ENCODE measurements around the gene ARMH3.

The ARMH3 gene

DNA sequence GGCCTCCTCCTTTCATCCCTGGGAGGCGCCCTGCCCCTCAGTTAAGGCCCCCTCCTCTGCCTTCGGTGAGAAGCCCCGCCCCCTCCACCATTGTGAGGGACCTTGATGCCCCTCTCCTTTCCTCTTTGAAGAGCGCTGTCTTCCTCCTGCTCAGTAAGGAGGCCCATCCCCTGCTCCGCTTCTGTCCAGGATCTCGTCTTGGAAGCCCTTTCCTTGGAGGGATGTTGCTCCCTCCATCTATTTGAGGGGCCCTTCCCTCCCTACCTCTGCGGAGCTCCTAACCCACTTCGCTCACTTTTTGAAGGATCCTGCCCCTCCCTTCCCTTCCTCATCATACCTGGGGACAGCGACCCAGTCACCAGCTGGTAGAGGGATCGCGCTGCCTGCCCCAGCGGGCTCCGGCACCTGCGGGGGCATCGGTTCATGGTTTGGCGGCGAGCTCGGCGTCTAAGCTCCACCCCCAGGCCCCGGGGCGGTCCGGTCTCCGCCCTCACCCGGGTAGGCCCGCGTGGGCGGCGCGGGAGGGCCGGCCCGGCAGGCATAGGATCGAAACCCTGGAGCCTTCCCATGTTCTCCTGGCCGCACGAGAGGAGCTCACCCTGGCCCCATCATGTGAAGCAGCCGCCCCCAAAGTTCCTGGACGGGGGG, 216.4 kb downstream of the ARMH3 start:
- in situ Hi-C loops (cut with HindIII; ENCODE audit: low sequenced_read_pairs), result no loop called here

GRCh38 chr10:101839002-101839401, 217.0 kb downstream of the ARMH3 start:
- in situ Hi-C loops (cut with HindIII; ENCODE audit: low sequenced_read_pairs), result no loop called here

DNA sequence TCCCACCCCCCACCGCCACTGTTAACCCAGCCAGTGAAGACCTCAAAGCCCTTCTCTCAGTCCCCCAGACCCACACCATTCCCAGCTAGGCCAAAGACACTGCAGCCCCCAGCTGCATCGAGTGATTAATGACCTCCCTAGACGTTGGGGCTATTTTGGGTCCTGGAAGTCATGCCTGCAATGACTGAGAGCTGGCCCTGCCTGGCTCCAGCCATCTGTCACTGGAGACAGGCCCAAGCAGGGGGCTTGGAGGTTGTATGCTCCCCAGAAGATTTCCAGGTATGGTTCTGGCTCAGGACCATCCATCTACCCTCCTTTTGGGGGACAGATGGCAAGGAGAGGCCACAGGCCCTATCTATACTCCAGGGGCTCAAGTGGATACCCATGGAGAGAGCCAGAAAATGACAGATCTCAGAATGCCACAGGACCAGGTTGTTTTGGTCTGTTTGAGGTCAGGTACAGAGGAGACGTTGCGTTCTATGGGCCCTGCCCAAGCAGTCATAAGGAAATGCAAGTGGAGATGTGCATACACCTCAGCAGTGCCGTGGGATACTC, 217.5 kb downstream of the ARMH3 start:
- in situ Hi-C loops (cut with HindIII; ENCODE audit: low sequenced_read_pairs), result no loop called here

- in situ Hi-C loops (cut with HindIII; ENCODE audit: low sequenced_read_pairs), result no loop called here
These were observed 218.2 kb downstream of the ARMH3 start for GRCh38 chr10:101837748-101838147.

DNA sequence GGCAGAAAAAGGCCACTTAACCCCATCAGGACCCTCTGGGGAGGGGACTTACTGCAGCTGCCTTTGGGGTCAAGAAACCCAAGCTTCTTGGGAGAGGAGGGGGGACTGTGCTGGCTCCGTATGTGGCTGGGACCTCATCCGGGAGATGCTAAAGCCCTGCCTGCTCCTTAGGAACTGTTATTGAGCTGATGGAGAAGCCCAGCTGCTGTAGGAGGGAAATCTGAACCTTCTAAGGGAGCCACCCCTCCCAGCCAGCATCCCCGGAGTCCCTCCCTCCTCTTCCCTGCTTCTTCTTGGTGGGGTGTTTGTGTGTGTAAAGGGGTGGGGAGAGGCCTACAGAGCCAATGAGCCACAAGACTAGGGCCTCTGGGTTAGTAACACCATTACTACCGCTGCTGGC, 220.6 kb downstream of the ARMH3 start:
- in situ Hi-C loops (cut with HindIII; ENCODE audit: low sequenced_read_pairs), result no loop called here

DNA sequence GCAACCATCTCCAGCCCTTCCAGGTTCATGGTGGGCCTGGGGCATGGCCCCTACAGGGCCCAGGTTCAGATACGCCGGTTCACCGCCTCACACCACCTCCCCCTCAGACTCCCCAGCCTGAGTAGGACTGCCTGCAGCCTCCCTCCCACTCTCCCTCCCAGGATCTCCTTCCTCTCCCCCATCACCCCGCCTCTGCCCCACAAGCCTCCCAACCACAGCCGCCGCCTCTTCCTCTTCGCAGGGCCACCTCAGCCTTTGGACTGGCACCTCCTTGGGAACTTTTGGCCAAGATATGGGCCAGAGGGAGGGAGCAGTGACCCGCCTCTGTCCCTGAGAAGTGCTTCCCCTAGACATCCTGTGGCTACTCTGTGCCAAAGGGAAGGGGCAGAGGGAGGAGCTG, 221.6 kb downstream of the ARMH3 start:
- in situ Hi-C loops (cut with HindIII; ENCODE audit: low sequenced_read_pairs), result no loop called here

GRCh38 chr10:101833466-101833865, 222.5 kb downstream of the ARMH3 start:
- in situ Hi-C loops (cut with HindIII; ENCODE audit: low sequenced_read_pairs), result no loop called here

- in situ Hi-C loops (cut with HindIII; ENCODE audit: low sequenced_read_pairs), result no loop called here
These were observed 223.6 kb downstream of the ARMH3 start for GRCh38 chr10:101832325-101832771.

- in situ Hi-C loops (cut with HindIII; ENCODE audit: low sequenced_read_pairs), result no loop called here
These were observed 224.7 kb downstream of the ARMH3 start for GRCh38 chr10:101831169-101831811.

DNA sequence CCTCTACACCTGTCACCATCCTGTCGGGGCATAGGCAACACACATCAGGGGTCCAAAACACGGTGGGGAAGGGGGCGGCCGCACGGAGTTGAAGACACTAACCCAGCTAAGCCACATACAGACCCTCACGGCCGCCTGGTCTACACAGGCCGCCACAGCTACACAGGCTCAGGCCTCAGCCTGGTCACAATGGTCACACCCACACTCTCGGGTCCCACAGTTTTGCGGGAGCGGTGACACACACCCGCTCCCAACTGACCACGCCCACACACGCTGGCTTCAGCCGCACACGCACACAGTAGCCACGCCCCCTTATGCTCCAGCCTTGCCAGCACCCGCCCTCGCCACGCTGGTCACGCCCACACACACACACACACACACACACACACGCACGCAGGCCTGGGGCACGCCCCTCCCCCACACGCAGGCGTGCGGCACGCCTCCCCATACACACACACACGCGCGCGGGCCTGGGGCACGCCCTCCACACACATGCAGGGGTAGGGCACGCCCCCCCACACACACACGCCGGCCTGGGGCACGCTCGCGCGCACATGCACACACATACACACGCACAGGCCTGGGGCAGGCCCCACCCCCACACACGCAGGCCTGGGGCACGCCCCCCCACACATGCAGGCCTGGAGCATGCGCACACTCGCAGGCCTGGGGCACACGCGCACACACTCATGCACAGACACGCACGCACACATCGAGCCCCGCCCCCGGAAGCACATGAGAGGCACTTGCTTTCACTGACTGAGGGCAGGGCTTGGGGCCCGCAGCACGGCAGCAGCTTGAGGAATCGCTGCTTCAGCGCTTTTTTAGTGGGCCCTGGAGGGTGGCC, 225.4 kb downstream of the ARMH3 start:
- in situ Hi-C loops (cut with HindIII; ENCODE audit: low sequenced_read_pairs), result no loop called here

DNA sequence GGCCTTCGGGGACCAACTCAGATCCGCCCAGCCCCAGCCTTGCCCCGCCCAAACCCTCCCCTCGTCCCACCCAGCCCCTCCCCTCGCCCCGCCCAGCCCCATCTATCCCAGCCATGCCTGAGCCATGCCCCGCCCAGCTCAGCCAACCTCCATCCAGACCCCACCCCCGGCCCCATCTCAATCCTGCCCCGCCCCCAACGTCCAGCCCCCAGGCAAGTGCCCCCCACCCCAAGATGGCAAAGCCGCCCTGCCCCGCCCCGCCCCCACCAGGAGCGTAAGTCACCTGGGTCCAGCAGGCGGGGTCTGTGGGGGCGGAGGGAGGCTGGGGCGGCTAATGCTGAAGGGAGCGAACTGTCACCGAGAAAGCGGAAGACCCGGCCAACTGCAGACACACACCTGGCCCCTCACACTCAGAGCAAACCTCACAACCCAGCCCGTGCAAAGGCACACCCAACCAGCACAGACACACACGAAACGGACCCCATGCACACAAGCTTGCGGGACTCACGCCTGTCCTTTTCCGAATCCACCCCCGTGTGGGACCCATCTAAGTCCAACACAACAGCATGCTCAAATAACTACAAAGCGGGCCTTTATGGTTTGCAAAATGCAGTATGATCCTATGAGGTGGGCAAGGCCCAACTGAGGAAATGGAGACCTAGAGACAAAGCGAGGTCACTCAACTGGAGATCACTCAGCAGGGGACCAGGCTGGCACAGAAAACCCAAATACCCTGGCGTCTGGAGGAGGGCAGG, 226.2 kb downstream of the ARMH3 start:
- in situ Hi-C loops (cut with HindIII; ENCODE audit: low sequenced_read_pairs), result no loop called here

DNA sequence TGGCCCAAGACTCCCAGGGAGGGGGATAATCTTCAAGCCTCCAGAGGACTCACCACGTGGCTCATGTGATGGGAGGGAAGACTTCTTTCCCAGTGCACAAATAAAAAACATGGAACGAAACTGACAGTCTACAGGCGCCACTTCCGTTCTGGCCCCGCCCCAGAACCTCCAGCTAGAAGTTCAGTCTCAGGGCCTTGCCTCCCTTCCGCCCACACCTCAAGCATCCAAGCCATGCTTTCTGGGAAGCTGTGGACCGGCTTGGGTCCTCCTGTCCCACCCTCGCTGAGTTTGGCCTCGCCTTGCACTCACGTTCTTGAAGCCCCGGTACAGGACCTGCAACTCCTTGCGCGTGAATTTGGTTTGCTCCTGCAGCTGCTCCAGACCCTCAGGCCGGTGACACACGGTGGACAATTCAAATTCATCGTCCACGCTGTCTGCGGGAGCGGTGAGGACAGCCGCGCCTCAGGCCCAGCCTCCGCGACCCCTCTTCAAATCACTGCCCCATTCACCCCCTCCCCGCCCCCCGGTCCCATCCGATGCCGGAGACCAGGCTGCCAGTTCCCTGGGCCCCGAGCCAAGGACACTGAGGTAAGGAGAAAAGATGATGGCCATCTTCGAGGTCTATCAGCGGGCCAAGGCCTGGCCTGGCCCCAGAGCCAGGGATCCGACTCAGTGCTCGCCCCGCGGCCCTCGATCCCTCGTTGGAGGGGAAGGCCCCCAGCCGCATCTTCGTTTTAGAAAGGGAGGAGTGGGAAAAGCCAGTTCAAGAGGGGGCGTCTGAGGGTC, 227.0 kb downstream of the ARMH3 start:
- in situ Hi-C loops (cut with HindIII; ENCODE audit: low sequenced_read_pairs), result no loop called here

GRCh38 chr10:101827919-101828600, 227.9 kb downstream of the ARMH3 start:
- in situ Hi-C loops (cut with HindIII; ENCODE audit: low sequenced_read_pairs), result no loop called here

DNA sequence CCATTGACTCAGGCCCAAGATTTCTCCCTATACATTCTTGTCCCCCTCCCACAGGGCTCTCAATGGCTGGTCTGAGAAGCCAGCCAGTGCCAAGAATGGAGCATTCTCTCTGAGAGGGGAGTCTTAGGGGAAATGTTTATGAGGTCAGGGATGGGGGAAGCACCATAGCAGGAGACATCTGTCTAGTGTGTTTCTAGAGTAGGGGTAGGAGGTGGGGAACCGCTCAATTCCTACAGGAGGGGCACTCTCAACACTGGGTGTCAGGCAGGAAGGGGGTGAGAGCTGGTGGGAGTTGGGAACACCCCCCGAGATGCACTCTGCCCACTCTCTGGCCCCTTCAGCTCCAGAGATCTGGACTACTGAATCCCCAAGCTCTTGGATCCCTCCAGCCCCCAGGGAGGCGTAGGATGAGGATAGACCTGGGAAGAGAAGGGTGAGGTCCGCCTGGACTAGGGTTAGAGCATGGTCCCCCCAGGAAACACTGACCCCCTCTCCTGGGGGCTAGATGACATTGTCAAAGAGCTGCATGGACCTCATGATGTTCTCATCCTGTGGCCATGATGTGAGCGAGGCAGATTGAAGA, 229.0 kb downstream of the ARMH3 start:
- in situ Hi-C loops (cut with HindIII; ENCODE audit: low sequenced_read_pairs), result no loop called here

DNA sequence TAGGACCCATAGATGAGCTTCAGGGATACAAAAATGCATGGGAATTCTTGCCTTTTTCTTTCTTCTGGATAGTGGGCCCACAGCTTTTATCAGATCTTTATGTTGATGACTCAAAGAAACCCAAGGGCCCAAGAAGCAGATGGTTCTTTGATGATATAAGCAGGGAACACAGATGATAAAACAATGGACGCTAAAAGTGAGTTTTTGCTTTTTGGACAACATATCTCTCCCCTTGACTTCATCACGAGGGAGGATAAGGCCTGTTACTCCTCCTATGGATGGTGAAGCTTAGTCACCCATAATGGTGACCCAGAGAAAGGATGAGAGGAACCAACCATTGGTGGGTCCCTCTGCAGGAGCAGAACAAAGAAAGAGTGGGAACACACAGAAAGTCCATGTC, 231.2 kb downstream of the ARMH3 start:
- in situ Hi-C loops (cut with HindIII; ENCODE audit: low sequenced_read_pairs), result no loop called here

GRCh38 chr10:101818872-101819633, 236.9 kb downstream of the ARMH3 start:
- in situ Hi-C loops (cut with HindIII; ENCODE audit: low sequenced_read_pairs), result no loop called here

DNA sequence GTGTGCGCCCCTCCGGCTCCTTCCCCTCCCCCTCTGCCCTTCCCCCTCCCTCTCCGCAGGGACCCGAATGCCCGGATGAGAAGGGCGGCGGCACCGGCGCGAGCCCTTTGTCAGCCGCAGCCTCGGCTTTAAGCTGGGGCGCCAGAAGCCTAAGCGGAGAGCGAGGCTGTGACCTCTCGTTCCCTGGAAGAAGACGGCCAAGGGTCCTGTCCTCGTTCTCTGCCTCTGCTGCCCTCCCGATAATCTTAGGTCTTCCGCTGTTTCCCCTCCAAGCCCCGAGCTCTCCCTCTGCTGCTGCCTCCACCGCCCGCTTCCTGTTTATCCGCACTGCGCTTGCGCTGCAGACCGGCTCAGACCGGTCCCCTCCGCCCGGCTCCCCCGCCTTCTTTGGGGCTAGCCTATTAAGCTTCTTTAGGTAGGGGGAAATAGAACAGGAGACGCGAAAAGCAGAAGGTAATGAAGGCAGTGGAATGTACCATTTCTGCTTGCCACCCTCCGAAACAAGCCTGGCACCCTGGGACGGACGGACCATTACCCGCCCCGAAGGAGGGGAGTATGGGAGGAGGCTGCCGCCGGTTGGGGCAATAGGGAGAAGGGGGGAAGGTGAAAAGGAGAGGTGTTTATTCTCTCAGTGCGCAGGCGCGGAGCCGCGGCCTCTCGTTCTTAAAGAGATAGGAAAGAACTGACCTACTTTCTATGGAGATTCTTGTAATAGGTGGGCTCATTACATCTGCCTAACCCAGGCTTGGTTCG, 237.7 kb downstream of the ARMH3 start, which contains the start of gene OGA:
Gene OGA, minus strand, starts transcription at position 326 of the 753 bp plus-strand sequence. CDS start 422 bp downstream, outside the sequence.
- in situ Hi-C loops (cut with HindIII; ENCODE audit: low sequenced_read_pairs), result no loop called here
